SK-N-SH (cell line): Measurements from ENCODE around the gene KMT2C. TPM values are rescaled to one million over a fixed set of nuclear protein-coding genes. Genes with fewer than 3 reads are reported as not detected.

Source experiments
- CTCF ChIA-PET: fragments of 300-600, 350-600 bp; formaldehyde crosslinking; extraction: SDS; loops from one replicate; lab custom pipeline; 2021; lab: Yijun Ruan, JAX
- POLR2A ChIA-PET: fragments of 350-600 bp; sonication (Branson Sonifier 250); formaldehyde crosslinking; extraction: SDS; loops from one replicate; lab custom pipeline; 2020; ENCODE audit warnings: antibody characterized with exemption, inconsistent platforms; lab: Yijun Ruan, JAX
- DNase-seq: peaks from one replicate; pipeline ENCODE4 v3.0.0; 2012
- H2AFZ ChIP-seq: fragments of 200-600 bp; sonication (generic); 2 replicates; pipeline ENCODE4 v1.8.1; 2016; ENCODE audit warnings: antibody characterized with exemption, mild to moderate bottlenecking, low read depth
- H3F3A ChIP-seq: fragments of 200-600 bp; sonication (generic); replicated peaks from 2 replicates; pipeline ENCODE3; 2016; ENCODE audit warnings: antibody characterized with exemption, mild to moderate bottlenecking; ENCODE audit not compliant: insufficient read depth
- H3K27ac ChIP-seq, 2 experiments: fragments of 200-500 bp in 1 of 2; fragments of 200-600 bp in 1 of 2; sonication (Bioruptor generic) in 1 of 2; sonication (generic), shearing (Covaris generic) in 1 of 2; 2 replicates each; pipeline versions ENCODE4 v1.5.1 to v1.6.1; 2014 to 2016; ENCODE audit warnings: low read depth in 2 of 2, inconsistent platforms in 1 of 2, low read length in 1 of 2, mild to moderate bottlenecking in 1 of 2, mixed read lengths in 1 of 2
- H3K27me3 ChIP-seq: fragments of 200-600 bp; sonication (generic), shearing (Covaris generic); 2 replicates; pipeline ENCODE4 v1.6.1; 2016; ENCODE audit warnings: mixed run types; ENCODE audit not compliant: insufficient read depth
- H3K36me3 ChIP-seq, 2 experiments: fragments of 200-500 bp in 1 of 2; fragments of 200-600 bp in 1 of 2; sonication (Bioruptor generic) in 1 of 2; sonication (generic) in 1 of 2; replicated peaks in 1 of 2; 2 replicates each; pipeline versions ENCODE3 to v1.5.1; 2014 to 2016; ENCODE audit warnings: low read length in 1 of 2, mild to moderate bottlenecking in 1 of 2; ENCODE audit not compliant: insufficient read depth in 2 of 2, control insufficient read depth in 1 of 2
- H3K4me1 ChIP-seq, 2 experiments: fragments of 200-500 bp in 1 of 2; fragments of 200-600 bp in 1 of 2; sonication (Bioruptor generic) in 1 of 2; sonication (generic), shearing (Covaris generic) in 1 of 2; 2 replicates each; pipeline versions ENCODE4 v1.5.1 to v1.6.1; 2014 to 2016; ENCODE audit warnings: low read depth in 1 of 2, low read length in 1 of 2, mixed run types in 1 of 2; ENCODE audit not compliant: insufficient read depth in 2 of 2, control insufficient read depth in 1 of 2
- H3K4me2 ChIP-seq: fragments of 200-600 bp; sonication (generic), shearing (Covaris generic); 2 replicates; pipeline ENCODE4 v1.6.1; 2017; ENCODE audit warnings: mixed run types
- H3K4me3 ChIP-seq, 2 experiments: fragments of 200-500 bp in 1 of 2; fragments of 200-600 bp in 1 of 2; sonication (Bioruptor generic) in 1 of 2; sonication (generic), shearing (Covaris generic) in 1 of 2; 2 replicates each; pipeline versions ENCODE4 v1.5.1 to v1.8.1; 2014 to 2016; ENCODE audit warnings: low read depth in 2 of 2, inconsistent platforms in 1 of 2, low read length in 1 of 2, mild to moderate bottlenecking in 1 of 2, mixed read lengths in 1 of 2, moderate library complexity in 1 of 2
- H3K79me2 ChIP-seq: fragments of 200-600 bp; sonication (generic); 2 replicates; pipeline ENCODE4 v1.8.1; 2017; ENCODE audit warnings: mild to moderate bottlenecking; ENCODE audit not compliant: insufficient read depth
- H3K9ac ChIP-seq: fragments of 200-600 bp; sonication (generic); 2 replicates; pipeline ENCODE4 v1.6.1; 2017; ENCODE audit warnings: mixed run types
- H3K9me2 ChIP-seq: fragments of 200-600 bp; sonication (generic); 2 replicates; pipeline ENCODE4 v1.6.1; 2017; ENCODE audit warnings: mixed run types
- H3K9me3 ChIP-seq: fragments of 200-600 bp; sonication (generic); 2 replicates; pipeline ENCODE4 v1.6.1; 2017; ENCODE audit warnings: mixed run types, mild to moderate bottlenecking, moderate library complexity
- H4K20me1 ChIP-seq: fragments of 200-600 bp; sonication (generic); 2 replicates; pipeline ENCODE4 v1.6.1; 2017; ENCODE audit warnings: mild to moderate bottlenecking, mixed run types; ENCODE audit not compliant: insufficient read depth
- CHD2 ChIP-seq: fragments of 150-350 bp; IDR thresholded peaks from 2 replicates; pipeline ENCODE4 v1.6.1; 2018; ENCODE audit warnings: low read length; ENCODE audit not compliant: partially characterized antibody
- CTCF ChIP-seq: fragments of 200-600 bp; sonication (generic); IDR thresholded peaks from 2 replicates; pipeline ENCODE4 v1.6.1; 2017; ENCODE audit warnings: antibody characterized with exemption, mild to moderate bottlenecking, moderate library complexity
- ELF1 ChIP-seq: IDR thresholded peaks from 2 replicates; pipeline ENCODE4 v1.4.0; 2012
- FOSL2 ChIP-seq: IDR thresholded peaks from 2 replicates; pipeline ENCODE4 v1.4.0; 2012; ENCODE audit warnings: low read depth, mild to moderate bottlenecking, moderate library complexity, borderline replicate concordance
- FOXJ3 ChIP-seq: sonication (generic); formaldehyde crosslinking; IDR thresholded peaks from 2 replicates; pipeline ENCODE4 v1.5.1; 2020; ENCODE audit warnings: mild to moderate bottlenecking, missing genetic modification reagents
- FOXM1 ChIP-seq: IDR thresholded peaks from 2 replicates; pipeline ENCODE4 v1.4.0; 2012; ENCODE audit warnings: low read depth, mild to moderate bottlenecking
- GABPA ChIP-seq: IDR thresholded peaks from 2 replicates; pipeline ENCODE4 v1.4.0; 2012; ENCODE audit warnings: low read depth, mild to moderate bottlenecking
- POLR2AphosphoS5 ChIP-seq: IDR thresholded peaks from 2 replicates; pipeline ENCODE4 v1.6.1; 2012; ENCODE audit warnings: low read depth, low read length
- RAD21 ChIP-seq: IDR thresholded peaks from 2 replicates; pipeline ENCODE4 v1.6.1; 2012; ENCODE audit warnings: mild to moderate bottlenecking, low read length
- RCOR1 ChIP-seq: fragments of 150-350 bp; IDR thresholded peaks from 2 replicates; pipeline ENCODE4 v1.6.1; 2017; ENCODE audit warnings: antibody characterized with exemption, low read length
- RFX5 ChIP-seq: IDR thresholded peaks from 2 replicates; pipeline ENCODE4 v1.6.1; 2012; ENCODE audit warnings: mild to moderate bottlenecking, improper control_type of control experiment, low read length
- RXRA ChIP-seq: IDR thresholded peaks from 2 replicates; pipeline ENCODE4 v1.4.0; 2012; ENCODE audit warnings: low read depth, mild to moderate bottlenecking, borderline replicate concordance
- SMC3 ChIP-seq: IDR thresholded peaks from 2 replicates; pipeline ENCODE4 v1.6.1; 2012; ENCODE audit warnings: low read depth, low read length, improper control_type of control experiment
- TAF1 ChIP-seq: IDR thresholded peaks from 2 replicates; pipeline ENCODE4 v1.6.1; 2012; ENCODE audit warnings: low read depth, mild to moderate bottlenecking, low read length, moderate library complexity, borderline replicate concordance
- TCF12 ChIP-seq: IDR thresholded peaks from 2 replicates; pipeline ENCODE4 v1.4.0; 2012
- USF1 ChIP-seq: IDR thresholded peaks from 2 replicates; pipeline ENCODE4 v1.4.0; 2012; ENCODE audit warnings: low read depth, borderline replicate concordance
- WGBS: methylation state at CpG from one replicate; pipeline ENCODE4 v1.1.6; 2017; ENCODE audit warnings: low lambda C conversion rate; 5-methylcytosine and 5-hydroxymethylcytosine counted together
- polyA plus RNA-seq, 3 experiments: library from polyadenylated mRNA; depleted of rRNA; stranded (reverse); fragments of >200 nt; gene quantifications; 2 replicates each; pipeline ENCODE4 v1.2.3, GENCODE V29; 2012
- TF ChIP-seq, protein P1 (sequence below): fragments of 150-350 bp; IDR thresholded peaks from 2 replicates; pipeline ENCODE4 v1.6.1; 2017; ENCODE audit warnings: antibody characterized with exemption, low read length, low read depth, borderline replicate concordance
- TF ChIP-seq, protein P2 (sequence below): fragments of 150-350 bp; IDR thresholded peaks from 2 replicates; pipeline ENCODE4 v1.6.1; 2016; ENCODE audit warnings: mild to moderate bottlenecking, low read depth, low read length

The KMT2C gene
- polyA plus RNA-seq, 1 of the 3 experiments (the other 2 are of a cell fraction), result 8.0 TPM

DNA sequence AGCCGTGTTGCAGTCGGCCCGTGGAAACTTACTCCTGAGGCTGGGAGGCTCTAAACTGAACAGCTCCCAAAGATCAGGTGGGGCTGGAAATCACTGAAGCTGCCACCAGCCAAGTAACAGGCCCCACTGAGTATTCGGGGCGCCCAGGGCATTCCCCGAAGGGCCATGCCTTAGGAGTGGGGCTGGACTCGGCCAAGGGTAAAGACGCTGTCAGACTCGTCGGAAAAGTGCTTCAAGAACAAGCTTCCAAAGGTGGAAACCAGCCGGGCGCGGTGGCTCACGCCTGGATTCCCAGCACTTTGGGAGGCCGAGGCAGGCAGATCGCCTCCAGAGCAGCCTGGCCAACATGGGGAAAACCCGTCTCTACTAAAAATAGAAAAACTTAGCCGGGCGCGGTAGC lies 307.6 kb downstream of the KMT2C start:
- Histone ChIP-seq H3K79me2 (no peaks in the 10 kb centered on the region), H3K4me2 (no peak overlapping the region), H3K4me1 (peaks cover 0 to 5% of the 10 kb centered on the region in 2 experiments; a peak in 1 of 4 replicates), H3K27me3 (no peaks in the 10 kb centered on the region), H3K27ac (no peak overlapping the region), H3K4me3 (no peak overlapping the region), H4K20me1 (no peaks in the 10 kb centered on the region), H2AFZ (no peak overlapping the region), H3K36me3 (peaks cover 67 to 76% of the 10 kb centered on the region in 2 experiments), H3K9me3 (no peaks in the 10 kb centered on the region), H3K9ac (no peak overlapping the region), H3F3A (no peaks in the 10 kb centered on the region), H3K9me2 (no peaks in the 10 kb centered on the region)
- POLR2A ChIA-PET, result no interaction called here
- DNase-seq, result no peak
- 98% methylated on average over 20 of the region's 20 CpGs for WGBS
- no peak for TF ChIP-seq GABPA
- no peak for TF ChIP-seq RXRA
- TF ChIP-seq POLR2AphosphoS5, result no peak
- TF ChIP-seq RFX5, result no peak
- no peak for TF ChIP-seq RCOR1
- no peak for TF ChIP-seq SMC3
- TF ChIP-seq, protein P1, sequence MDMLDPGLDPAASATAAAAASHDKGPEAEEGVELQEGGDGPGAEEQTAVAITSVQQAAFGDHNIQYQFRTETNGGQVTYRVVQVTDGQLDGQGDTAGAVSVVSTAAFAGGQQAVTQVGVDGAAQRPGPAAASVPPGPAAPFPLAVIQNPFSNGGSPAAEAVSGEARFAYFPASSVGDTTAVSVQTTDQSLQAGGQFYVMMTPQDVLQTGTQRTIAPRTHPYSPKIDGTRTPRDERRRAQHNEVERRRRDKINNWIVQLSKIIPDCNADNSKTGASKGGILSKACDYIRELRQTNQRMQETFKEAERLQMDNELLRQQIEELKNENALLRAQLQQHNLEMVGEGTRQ, result no peak
- no peak for TF ChIP-seq CTCF
- no peak for TF ChIP-seq FOXM1
- no peak for TF ChIP-seq CHD2
- TF ChIP-seq FOXJ3 (CRISPR knock-in tag), result no peak
- no peak for TF ChIP-seq RAD21
- TF ChIP-seq, protein P2, sequence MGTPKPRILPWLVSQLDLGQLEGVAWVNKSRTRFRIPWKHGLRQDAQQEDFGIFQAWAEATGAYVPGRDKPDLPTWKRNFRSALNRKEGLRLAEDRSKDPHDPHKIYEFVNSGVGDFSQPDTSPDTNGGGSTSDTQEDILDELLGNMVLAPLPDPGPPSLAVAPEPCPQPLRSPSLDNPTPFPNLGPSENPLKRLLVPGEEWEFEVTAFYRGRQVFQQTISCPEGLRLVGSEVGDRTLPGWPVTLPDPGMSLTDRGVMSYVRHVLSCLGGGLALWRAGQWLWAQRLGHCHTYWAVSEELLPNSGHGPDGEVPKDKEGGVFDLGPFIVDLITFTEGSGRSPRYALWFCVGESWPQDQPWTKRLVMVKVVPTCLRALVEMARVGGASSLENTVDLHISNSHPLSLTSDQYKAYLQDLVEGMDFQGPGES, result no peak
- no peak for TF ChIP-seq ELF1
- no peak for TF ChIP-seq TCF12
- no peak for TF ChIP-seq USF1
- TF ChIP-seq FOSL2, result no peak
- TF ChIP-seq TAF1, result no peak
- CTCF ChIA-PET, result interaction anchor here (0.9 to 1.4 kb wide), 2 partner anchors 19 to 345 kb away, joined by 4 read pairs; no protein-coding TSS in a partner anchor
